ENCODE results near the gene PCDHGC5.

PCDHGC5 gene

DNA sequence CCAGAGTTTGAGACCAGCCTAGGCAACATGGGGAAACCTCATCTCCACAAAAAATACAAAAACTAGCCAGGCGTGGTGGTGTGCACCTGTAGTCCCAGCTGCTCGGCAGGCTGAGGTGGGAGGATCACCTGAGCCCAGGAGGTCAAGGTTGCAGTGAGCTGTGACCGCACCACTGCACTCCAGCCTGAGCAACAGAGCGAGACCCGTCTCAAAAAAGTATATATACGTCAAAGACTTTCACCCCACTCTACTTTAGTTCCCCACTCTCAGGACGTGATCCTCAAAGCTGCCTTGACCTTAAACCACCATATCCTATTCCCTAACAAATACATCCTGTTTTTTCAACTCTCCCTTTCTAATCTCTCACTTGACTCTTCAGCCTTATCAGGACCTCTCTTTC is 41.0 kb downstream of the PCDHGC5 start:
- DNase-seq (ENCODE audit: low spot score), result peak; percentile 31

DNA sequence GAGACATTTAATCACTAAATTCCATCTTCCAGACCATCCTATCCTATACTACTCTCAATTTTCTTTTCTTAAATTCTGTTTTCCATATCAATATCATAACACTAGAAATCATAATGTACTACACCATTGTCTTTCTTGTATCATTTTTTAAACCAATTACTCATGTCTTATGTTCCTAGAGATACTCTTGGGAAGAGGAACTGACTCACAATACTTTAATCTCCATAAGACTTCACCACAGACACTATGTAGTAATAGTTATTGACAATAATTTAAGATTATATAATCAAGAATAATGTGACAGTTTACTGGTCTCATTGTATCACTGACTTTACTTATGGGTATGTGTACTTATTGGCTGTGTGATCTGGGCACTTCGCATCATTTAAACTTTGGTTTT is 43.8 kb downstream of the PCDHGC5 start:
- DNase-seq (ENCODE audit: low spot score), result no peak

DNA sequence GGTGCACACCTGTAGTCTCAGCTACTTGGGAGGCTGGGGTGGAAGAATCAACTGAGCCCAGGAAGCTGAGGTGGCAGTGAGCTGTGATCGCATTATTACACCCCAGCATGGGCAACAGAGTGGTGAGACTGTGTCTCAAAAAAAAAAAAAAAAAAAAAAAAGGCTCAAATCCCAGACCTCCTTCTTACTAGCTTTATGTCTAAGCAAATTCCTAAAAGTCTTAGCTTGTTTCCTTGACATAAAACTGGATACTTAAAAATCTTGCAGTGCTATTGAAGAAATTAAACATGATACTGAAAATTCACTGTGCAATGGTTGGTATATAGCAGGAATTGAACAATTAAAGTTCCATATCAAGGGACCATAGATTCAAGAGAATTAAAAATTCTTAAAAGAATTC is 45.0 kb downstream of the PCDHGC5 start:
- no peak for DNase-seq (ENCODE audit: low spot score)

DNA sequence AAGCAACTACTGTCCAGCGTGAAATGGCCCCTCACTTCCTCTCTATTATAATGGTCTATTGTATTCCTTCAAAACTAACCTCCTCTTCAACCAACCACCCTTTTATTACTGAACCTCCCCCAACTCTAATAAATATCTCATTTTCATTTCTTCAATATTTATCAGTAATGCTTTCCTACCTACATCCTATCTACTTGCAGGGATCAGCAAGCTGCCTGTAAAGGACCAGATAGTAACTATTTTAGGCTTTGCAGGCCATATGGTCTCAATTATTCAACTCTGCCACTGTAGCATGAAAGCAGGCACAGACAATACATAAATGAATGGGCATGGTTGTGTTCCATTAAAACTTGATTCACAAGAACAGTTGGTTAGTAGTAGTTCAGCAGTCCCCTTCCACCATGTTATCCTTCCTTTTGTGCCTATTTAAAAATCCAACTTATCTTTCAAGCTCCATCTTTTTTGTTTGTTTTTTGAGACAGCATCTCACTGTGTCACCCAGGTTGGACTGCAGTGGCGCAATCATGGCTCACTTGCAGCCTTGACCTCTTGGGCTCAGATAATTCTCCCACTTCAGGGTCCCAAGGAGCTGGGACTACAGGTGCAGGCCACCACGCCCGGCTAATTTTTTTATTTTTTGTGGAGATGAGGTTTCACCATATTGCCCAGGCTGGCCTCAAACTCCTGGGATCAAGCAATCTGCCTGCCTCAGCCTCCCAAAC is 45.8 kb downstream of the PCDHGC5 start:
- no peak for DNase-seq (ENCODE audit: low spot score)
